Endometrium (tissue), 2 donors: Measurements from ENCODE around the gene CATSPER1.
"Not testable (repeated sequence)": the region's sequence is repeated elsewhere in the genome, so short reads cannot be mapped to it uniquely, and the experiment has no call there.

Experiments used
- FAIRE-seq: peaks from 2 replicates; lab custom pipeline; 2012; peaks lifted over from hg19 to GRCh38; lab: Jason Lieb, UNC
- donor health status: control.
- donor health status: control.

Gene CATSPER1

GRCh38 chr11:66020618-66021357, 5.5 kb downstream of the CATSPER1 start:
- no peak for FAIRE-seq

- FAIRE-seq, result no peak
Observed at GRCh38 chr11:66020212-66020611, 6.1 kb downstream of the CATSPER1 start.

- no peak for FAIRE-seq
Observed at GRCh38 chr11:66017321-66017720, 9.0 kb downstream of the CATSPER1 start.

- no peak for FAIRE-seq
Observed at GRCh38 chr11:66016793-66017177, 9.5 kb downstream of the CATSPER1 start.

- no peak for FAIRE-seq
Observed at GRCh38 chr11:66015936-66016792, 10.1 kb downstream of the CATSPER1 start.

- FAIRE-seq, result no peak
Observed at GRCh38 chr11:66015454-66015881, 10.8 kb downstream of the CATSPER1 start.

GRCh38 chr11:66014804-66015453, 11.3 kb downstream of the CATSPER1 start:
- no peak for FAIRE-seq

GRCh38 chr11:66013762-66014100, 12.5 kb downstream of the CATSPER1 start:
- FAIRE-seq, result no peak

GRCh38 chr11:66012946-66013761, 13.1 kb downstream of the CATSPER1 start:
- no peak for FAIRE-seq

GRCh38 chr11:66012371-66012945, 13.8 kb downstream of the CATSPER1 start:
- no peak for FAIRE-seq

GRCh38 chr11:66011785-66012303, 14.4 kb downstream of the CATSPER1 start, which contains the start of gene CST6:
Gene CST6, plus strand, starts transcription at chr11:66012008. Its CDS starts 37 bp downstream, at chr11:66012045.
- no peak for FAIRE-seq

- no peak for FAIRE-seq
Observed at GRCh38 chr11:66011239-66011784, 15.0 kb downstream of the CATSPER1 start.

- not testable (repeated sequence) for FAIRE-seq
Observed at GRCh38 chr11:66010036-66010435, 16.2 kb downstream of the CATSPER1 start.

- FAIRE-seq, result no peak
Observed at GRCh38 chr11:66008468-66009101, 17.7 kb downstream of the CATSPER1 start.

- no peak for FAIRE-seq
Observed at GRCh38 chr11:66008095-66008467, 18.2 kb downstream of the CATSPER1 start.

GRCh38 chr11:66007201-66007634, 19.1 kb downstream of the CATSPER1 start:
- FAIRE-seq, result no peak

GRCh38 chr11:66006891-66007176, 19.4 kb downstream of the CATSPER1 start:
- FAIRE-seq, result no peak

GRCh38 chr11:66006134-66006890, 20.0 kb downstream of the CATSPER1 start:
- no peak for FAIRE-seq

- no peak for FAIRE-seq
Observed at GRCh38 chr11:66004186-66004585, 22.1 kb downstream of the CATSPER1 start.

- FAIRE-seq, result no peak
Observed at GRCh38 chr11:66003291-66003690, 23.0 kb downstream of the CATSPER1 start.
